ENCODE results near the gene ANKRD33.

The ANKRD33 gene

GRCh38 chr12:51855586-51856428 lies 32.1 kb upstream of the ANKRD33 start:
- DNase-seq (ENCODE audit: low read depth in 2 of 2, low spot score in 1 of 2) = no peak

GRCh38 chr12:51860986-51861385 lies 26.9 kb upstream of the ANKRD33 start:
- DNase-seq (ENCODE audit: low read depth in 2 of 2, low spot score in 1 of 2) = no peak

GRCh38 chr12:51862947-51863346 lies 25.0 kb upstream of the ANKRD33 start:
- DNase-seq (ENCODE audit: low read depth in 2 of 2, low spot score in 1 of 2) = no peak

GRCh38 chr12:51863363-51863932 lies 24.5 kb upstream of the ANKRD33 start:
- no peak for DNase-seq (ENCODE audit: low read depth in 2 of 2, low spot score in 1 of 2)

GRCh38 chr12:51863933-51864832 lies 23.7 kb upstream of the ANKRD33 start:
- no peak for DNase-seq (ENCODE audit: low read depth in 2 of 2, low spot score in 1 of 2)

- no peak for DNase-seq (ENCODE audit: low read depth in 2 of 2, low spot score in 1 of 2)
These were observed 22.9 kb upstream of the ANKRD33 start for GRCh38 chr12:51864833-51865670.

GRCh38 chr12:51865757-51866270 lies 22.1 kb upstream of the ANKRD33 start:
- DNase-seq (ENCODE audit: low read depth in 2 of 2, low spot score in 1 of 2) = no peak

GRCh38 chr12:51866324-51866723 lies 21.6 kb upstream of the ANKRD33 start:
- no peak for DNase-seq (ENCODE audit: low read depth in 2 of 2, low spot score in 1 of 2)

- no peak for DNase-seq (ENCODE audit: low read depth in 2 of 2, low spot score in 1 of 2)
These were observed 21.1 kb upstream of the ANKRD33 start for GRCh38 chr12:51866762-51867161.

- no peak for DNase-seq (ENCODE audit: low read depth in 2 of 2, low spot score in 1 of 2)
These were observed 20.5 kb upstream of the ANKRD33 start for GRCh38 chr12:51867371-51867770.

- no peak for DNase-seq (ENCODE audit: low read depth in 2 of 2, low spot score in 1 of 2)
These were observed 20.0 kb upstream of the ANKRD33 start for GRCh38 chr12:51867796-51868428.

- DNase-seq (ENCODE audit: low read depth in 2 of 2, low spot score in 1 of 2) = no peak
These were observed 18.9 kb upstream of the ANKRD33 start for GRCh38 chr12:51868821-51869495.

GRCh38 chr12:51869496-51869865 lies 18.4 kb upstream of the ANKRD33 start:
- no peak for DNase-seq (ENCODE audit: low read depth in 2 of 2, low spot score in 1 of 2)

- DNase-seq (ENCODE audit: low read depth in 2 of 2, low spot score in 1 of 2) = no peak
These were observed 18.0 kb upstream of the ANKRD33 start for GRCh38 chr12:51869931-51870330.

- DNase-seq (ENCODE audit: low read depth in 2 of 2, low spot score in 1 of 2) = no peak
These were observed 17.4 kb upstream of the ANKRD33 start for GRCh38 chr12:51870504-51870903.

- no peak for DNase-seq (ENCODE audit: low read depth in 2 of 2, low spot score in 1 of 2)
These were observed 16.8 kb upstream of the ANKRD33 start for GRCh38 chr12:51871126-51871525.

GRCh38 chr12:51871918-51872688 lies 15.8 kb upstream of the ANKRD33 start:
- DNase-seq (ENCODE audit: low read depth in 2 of 2, low spot score in 1 of 2) = no peak

GRCh38 chr12:51872689-51872981 lies 15.3 kb upstream of the ANKRD33 start:
- DNase-seq (ENCODE audit: low read depth in 2 of 2, low spot score in 1 of 2) = no peak

Measured in stimulated activated CD8-positive, alpha-beta memory T cell treated with anti-CD3 and anti-CD28 coated beads, Interleukin-4, amount 100 ng/mL, for 1 hour (primary cell).